Activated T-cell treated with anti-CD3 and anti-CD28 coated beads, Interleukin-2, amount 50 U/mL, for 1 hour (primary cell): ENCODE data around the gene HEATR5B.

Experiments used
- DNase-seq: peaks from one replicate; pipeline ENCODE4 v3.0.0-alpha.2; 2020

The HEATR5B gene

GRCh38 chr2:37083873-37084794 is at the start of gene HEATR5B, which contains the start of gene GPATCH11:
Gene HEATR5B, minus strand, starts transcription at chr2:37084372. Its CDS starts 958 bp downstream, at chr2:37083414.
Gene GPATCH11, plus strand, starts transcription at chr2:37084518. Its CDS starts 3,864 bp downstream, at chr2:37088382.
- DNase-seq, result peak; percentile 91

- no peak for DNase-seq
Measured at GRCh38 chr2:37132914-37133313, 48.7 kb upstream of the HEATR5B start.

GRCh38 chr2:37125416-37125815 is 41.2 kb upstream of the HEATR5B start:
- no peak for DNase-seq

DNA sequence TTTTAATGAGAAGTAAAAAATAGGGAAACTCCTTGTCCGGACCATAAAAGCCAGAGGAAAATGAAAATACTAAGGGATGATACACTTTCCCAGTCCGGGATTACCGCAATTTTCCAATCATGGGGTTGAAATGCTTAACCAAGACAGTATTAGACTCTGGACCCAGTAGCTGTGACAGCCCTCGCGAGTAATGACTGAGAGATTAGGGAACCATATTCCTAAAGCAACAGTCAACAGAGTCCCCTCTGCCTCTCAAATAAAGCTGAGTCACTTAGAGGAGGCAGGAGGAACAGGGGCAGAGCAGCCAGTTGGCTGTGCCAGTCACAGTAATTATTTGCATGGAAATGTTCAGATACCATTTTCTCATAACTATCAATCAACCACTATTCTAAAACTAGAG is 35.0 kb upstream of the HEATR5B start:
- no peak for DNase-seq

DNA sequence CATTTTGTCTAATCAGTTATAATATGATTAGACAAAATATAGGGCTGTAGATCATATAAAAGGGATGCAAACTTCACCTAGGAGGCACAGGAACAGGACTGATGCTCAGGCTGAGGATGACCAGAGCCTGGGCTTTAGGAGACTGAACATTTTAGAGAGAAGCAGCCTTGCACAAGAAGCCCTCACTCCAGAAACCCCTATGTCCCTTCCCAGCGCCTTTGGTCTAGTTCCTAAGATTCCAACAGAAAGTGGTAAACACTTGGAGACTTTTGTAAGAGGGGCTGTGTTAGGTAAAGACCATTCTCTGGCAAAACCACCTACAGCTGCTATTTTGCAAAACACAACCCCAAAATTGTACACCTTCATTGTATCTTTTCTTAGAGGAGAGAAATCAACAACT is 33.4 kb upstream of the HEATR5B start:
- DNase-seq, result no peak

- DNase-seq, result no peak
Measured at GRCh38 chr2:37111958-37112357, 27.8 kb upstream of the HEATR5B start.

DNA sequence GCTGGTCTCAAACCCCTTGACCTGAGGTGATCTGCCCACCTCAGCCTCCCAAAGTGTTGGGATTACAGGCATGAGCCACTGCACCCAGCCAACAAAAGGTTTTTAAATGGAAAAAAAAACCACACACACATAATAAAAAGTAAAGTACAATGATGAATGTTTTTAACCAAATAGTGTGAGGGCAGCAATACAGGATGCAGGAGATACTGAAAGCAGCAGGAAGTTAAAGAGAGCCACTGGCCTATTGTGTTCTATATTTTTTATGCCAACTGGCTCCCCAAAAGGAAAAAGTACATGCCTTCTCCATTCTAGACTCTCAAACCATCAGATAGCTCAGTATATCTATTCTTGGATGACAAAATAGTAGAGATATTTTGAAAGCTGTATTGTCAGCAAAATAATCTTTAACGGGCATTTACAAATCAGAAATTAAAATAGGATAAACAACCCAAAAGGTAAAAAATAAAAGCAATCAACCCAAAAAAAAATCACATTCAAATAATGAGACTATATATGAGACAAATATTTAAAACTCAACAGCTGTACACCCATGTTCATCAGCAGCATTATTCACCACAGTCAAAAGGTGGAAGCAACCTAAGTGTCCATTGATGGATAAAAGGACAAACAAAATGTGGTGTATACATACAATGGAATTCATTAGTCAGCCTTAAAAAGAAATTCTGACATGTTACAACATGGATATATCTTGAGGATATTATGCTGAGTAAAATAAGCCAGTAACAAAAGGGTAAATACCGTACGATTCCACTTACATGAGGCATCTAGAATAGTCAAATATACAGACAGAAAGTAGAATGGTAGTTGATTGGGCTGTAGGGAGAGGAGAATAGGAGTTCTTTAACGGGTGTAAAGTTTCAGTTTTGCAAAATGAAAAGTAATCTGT is 26.4 kb upstream of the HEATR5B start:
- DNase-seq, result no peak

DNA sequence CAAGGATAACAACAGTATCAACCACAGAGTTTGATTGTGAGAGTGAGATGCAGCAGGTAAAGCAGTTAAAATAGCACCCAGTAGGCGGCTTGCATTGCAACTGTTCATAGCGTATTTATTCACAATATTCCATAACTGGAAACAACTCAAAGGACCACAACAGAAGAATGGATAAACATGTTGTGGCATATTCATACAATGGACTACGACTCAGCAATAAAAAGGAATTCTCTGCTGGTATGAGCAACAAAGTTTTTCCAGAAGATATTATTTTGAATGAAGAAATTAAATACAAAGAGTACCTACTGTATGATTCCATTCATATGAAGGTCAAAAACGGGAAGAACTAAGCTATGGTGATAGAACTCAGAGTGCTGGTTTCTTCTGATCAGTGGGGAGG is 25.4 kb upstream of the HEATR5B start:
- DNase-seq, result no peak

GRCh38 chr2:37105150-37105549 is 21.0 kb upstream of the HEATR5B start:
- DNase-seq, result no peak

- no peak for DNase-seq
Measured at GRCh38 chr2:37104178-37104577, 20.0 kb upstream of the HEATR5B start.

DNA sequence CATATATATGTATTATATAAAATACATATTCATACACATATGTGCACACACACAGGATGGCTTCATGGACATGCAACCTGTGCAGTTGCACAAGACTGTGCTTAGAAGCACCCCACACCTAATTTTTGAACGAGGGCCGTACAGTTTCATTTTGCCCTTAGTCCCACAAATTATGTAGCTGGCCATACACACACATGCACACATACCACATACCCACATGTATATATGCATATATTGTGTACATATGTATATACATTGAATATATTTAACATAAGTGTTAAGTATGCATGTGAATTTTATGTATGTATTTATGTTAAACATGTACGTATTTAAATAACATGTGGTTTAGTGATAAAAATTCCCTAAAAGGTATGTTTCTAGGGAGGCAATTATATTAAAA is 18.4 kb upstream of the HEATR5B start:
- DNase-seq, result no peak

DNA sequence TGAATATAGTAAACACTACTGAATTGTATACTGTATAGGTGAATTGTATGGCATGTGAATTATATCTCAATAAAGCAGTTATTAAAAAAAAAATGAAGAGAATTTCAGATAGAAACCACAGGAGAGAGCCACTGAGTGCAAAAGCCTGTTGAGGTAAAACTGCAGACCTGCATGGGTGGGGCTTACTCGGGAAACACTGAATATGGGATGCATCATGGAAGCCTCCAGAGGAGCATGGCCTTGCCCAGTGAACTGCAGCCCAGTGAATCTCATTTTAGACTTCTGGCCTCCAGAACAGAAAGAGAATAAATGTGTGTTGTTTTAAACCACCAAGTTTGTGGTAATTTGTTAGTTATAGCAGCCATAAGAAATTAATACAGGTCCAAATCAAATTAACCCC is 15.9 kb upstream of the HEATR5B start:
- no peak for DNase-seq

DNA sequence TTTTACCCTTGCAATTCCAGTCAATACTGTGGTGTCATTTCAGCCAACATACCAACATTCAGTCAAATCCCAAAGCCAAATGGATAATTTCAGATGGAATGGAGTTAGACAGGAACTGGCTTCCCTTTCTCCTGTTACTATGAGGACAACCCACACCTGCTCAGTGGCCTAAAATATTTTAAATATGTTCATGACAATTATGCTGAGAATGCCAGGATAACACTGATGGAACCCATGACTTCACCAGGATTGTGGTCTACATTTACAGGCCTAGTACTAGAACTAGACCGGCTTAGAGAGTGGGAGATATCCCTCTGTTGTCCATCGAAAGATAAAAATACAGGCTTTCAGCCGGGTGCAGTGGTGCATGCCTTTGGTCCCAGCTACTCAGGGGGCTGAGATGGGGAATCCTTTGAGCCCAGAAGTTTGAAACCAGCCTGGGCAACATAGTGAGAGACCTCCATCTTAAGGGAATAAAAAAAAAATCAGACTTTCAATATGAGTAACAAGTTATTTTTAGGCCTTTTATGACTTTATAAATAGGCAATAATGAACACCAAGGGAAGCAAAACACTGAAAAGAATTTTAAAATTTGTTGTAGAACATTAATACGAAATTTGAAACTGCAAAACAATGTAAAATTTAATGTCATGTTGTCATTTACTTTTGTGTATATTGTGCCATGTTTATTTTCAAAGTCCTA is 14.4 kb upstream of the HEATR5B start:
- no peak for DNase-seq

GRCh38 chr2:37096568-37096967 is 12.4 kb upstream of the HEATR5B start:
- DNase-seq, result no peak

DNA sequence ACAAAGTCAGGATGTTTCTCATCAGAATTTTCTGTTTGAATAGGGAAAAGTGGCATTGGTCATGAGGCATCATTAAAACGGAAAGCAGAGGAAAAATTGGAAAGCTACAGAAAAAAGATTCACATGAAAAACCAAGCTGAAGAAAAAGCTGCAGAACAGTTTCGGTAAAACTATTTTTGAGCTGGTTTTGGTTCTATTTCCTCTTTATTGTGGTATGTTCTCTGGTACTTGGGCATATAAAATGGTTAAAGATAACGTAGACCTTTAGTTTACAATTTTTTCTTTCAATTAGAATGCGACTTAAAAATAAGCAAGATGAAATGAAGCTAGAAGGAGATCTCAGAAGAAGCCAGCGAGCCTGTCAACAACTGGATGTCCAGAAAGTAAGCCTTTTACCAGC is 7.7 kb upstream of the HEATR5B start:
- DNase-seq, result no peak

GRCh38 chr2:37090019-37090477 is 5.9 kb upstream of the HEATR5B start:
- no peak for DNase-seq

- DNase-seq, result no peak
Measured at GRCh38 chr2:37085731-37086147, 1.6 kb upstream of the HEATR5B start.

GRCh38 chr2:37084797-37085196 is 625 bp upstream of the HEATR5B start:
- DNase-seq, result no peak

- no peak for DNase-seq
Measured at GRCh38 chr2:37080689-37081088, 3.5 kb downstream of the HEATR5B start.

- DNase-seq, result no peak
Measured at GRCh38 chr2:37080266-37080665, 3.9 kb downstream of the HEATR5B start.

DNA sequence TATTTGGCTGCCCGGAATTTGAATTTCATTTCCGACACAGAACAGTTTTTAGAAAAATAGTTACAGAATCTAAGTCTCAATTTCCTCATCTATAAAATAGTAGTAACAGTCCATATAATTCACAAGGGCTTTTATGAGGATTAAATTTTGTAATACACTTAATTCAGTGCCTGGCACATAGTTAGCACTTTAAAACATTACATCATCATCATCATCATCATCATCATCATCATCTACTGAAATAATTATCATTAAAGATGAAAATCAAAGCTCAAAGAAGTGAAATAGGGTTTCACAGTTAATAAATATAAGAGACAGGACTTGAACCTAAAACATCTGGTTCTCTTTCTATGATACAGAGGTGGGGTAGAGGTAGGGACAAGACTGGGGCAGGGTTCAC is 13.2 kb downstream of the HEATR5B start:
- no peak for DNase-seq

DNA sequence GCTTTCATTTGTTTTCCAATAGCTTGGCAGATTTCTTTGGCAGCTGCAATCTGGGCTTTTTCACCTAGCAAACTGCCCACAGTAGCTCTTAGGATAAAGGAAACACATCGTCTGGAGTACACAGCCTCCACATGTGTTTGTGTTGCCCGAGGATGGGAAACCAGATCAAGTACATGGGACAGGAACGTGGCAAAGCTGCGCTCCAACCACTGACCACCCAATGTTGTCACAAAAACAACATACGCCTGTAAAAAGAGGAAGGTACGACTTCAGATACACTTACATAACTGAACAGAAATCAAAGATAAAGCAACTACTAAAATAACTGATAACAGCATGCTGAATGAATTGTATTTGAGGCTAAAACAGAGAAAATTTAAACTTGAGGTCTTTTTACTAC is 15.5 kb downstream of the HEATR5B start:
- DNase-seq, result no peak

DNA sequence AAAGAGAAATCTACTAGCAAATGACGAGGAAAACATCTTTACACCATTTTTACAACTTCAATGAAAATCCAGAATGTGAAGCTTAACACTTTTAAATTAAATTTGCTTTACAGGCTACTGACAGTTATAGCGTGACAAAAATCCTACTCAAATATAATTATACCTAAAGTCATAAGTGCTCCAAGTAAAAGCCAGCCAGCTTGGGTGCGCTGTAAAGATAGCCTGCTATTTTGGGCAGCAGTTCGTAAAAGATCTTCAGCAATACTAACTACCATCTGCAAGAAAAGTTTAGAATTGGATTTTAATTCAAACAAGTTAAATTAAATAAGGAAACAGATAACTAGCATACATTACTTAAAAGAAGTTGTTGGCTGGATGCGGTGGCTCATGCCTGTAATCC is 22.4 kb downstream of the HEATR5B start:
- DNase-seq, result no peak
